GM20431 (cell line): ENCODE results near the gene KLHL42.
"Not testable (repeated sequence)": the region's sequence is repeated elsewhere in the genome, so short reads cannot be mapped to it uniquely, and the experiment has no call there.

Source experiments
- in situ Hi-C: fragments of 300-500 bp; cut with MseI, MboI; formaldehyde crosslinking; loops from one replicate; pipeline ENCODE4 v1.15.0; 2020; ENCODE audit warnings: low sequenced_read_pairs; ENCODE audit not compliant: unreplicated experiment

The KLHL42 gene

GRCh38 chr12:27779920-27780611, at the start of gene KLHL42, which contains the start of gene MANSC4:
TSS of gene KLHL42 (plus strand) at chr12:27780233. CDS start at chr12:27780331, 98 bp downstream.
TSS of gene MANSC4 (minus strand) at chr12:27780236. CDS start at chr12:27771276, 8,960 bp downstream.
- in situ Hi-C loops, result no loop called here

GRCh38 chr12:27732281-27732680, 47.8 kb upstream of the KLHL42 start:
- in situ Hi-C loops, result loop anchor here (10.0 kb wide), 1 partner anchor 213 kb away; no protein-coding TSS in a partner anchor

GRCh38 chr12:27733052-27733656, 46.9 kb upstream of the KLHL42 start:
- in situ Hi-C loops, result loop anchor here (10.0 kb wide), 1 partner anchor 212 kb away; no protein-coding TSS in a partner anchor

- in situ Hi-C loops, result loop anchor here (10.0 kb wide), 1 partner anchor 211 kb away; no protein-coding TSS in a partner anchor
Measured at GRCh38 chr12:27733791-27734190, 46.2 kb upstream of the KLHL42 start.

GRCh38 chr12:27734321-27734720, 45.7 kb upstream of the KLHL42 start:
- in situ Hi-C loops, result loop anchor here (10.0 kb wide), 1 partner anchor 210 kb away; no protein-coding TSS in a partner anchor

- in situ Hi-C loops, result no loop called here
Measured at GRCh38 chr12:27743601-27744000, 36.4 kb upstream of the KLHL42 start.

GRCh38 chr12:27745734-27746133, 34.3 kb upstream of the KLHL42 start:
- in situ Hi-C loops, result not testable (repeated sequence)

GRCh38 chr12:27747111-27747820, 32.8 kb upstream of the KLHL42 start:
- in situ Hi-C loops, result no loop called here

GRCh38 chr12:27751386-27752047, 28.5 kb upstream of the KLHL42 start:
- in situ Hi-C loops, result no loop called here

GRCh38 chr12:27754795-27755194, 25.2 kb upstream of the KLHL42 start:
- in situ Hi-C loops, result no loop called here

GRCh38 chr12:27756670-27757195, 23.3 kb upstream of the KLHL42 start:
- in situ Hi-C loops, result no loop called here

GRCh38 chr12:27762757-27763156, 17.3 kb upstream of the KLHL42 start:
- in situ Hi-C loops, result no loop called here

- in situ Hi-C loops, result no loop called here
Measured at GRCh38 chr12:27766587-27766986, 13.4 kb upstream of the KLHL42 start.

- in situ Hi-C loops, result no loop called here
Measured at GRCh38 chr12:27769142-27769673, 10.8 kb upstream of the KLHL42 start.

- in situ Hi-C loops, result no loop called here
Measured at GRCh38 chr12:27771481-27772327, 8.3 kb upstream of the KLHL42 start.

GRCh38 chr12:27772328-27773049, 7.5 kb upstream of the KLHL42 start:
- in situ Hi-C loops, result no loop called here

- in situ Hi-C loops, result no loop called here
Measured at GRCh38 chr12:27777141-27777540, 2.9 kb upstream of the KLHL42 start.

GRCh38 chr12:27778206-27778605, 1.8 kb upstream of the KLHL42 start:
- in situ Hi-C loops, result no loop called here
